ENCODE data around the gene TMEM132D.

DNA sequence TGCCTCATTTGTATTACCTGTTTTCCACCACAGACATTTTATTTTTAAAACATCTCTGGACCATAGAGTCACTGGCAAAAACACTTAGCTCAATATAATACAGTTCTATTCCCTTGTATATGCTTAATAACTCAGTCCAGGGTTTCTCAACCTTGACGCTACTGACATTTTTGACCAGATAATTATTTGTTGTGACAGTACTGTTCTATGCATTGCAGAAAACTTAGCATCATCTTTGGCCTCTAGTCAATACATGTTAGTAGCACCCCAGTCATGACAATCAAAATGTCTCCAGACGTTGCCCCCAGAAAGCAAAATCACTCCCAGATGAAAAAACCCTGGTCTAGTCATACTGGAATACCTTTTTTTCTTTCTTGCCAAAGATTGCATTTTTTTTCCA lies 174.7 kb downstream of the TMEM132D start:
- TF ChIP-seq CTCF (conservative IDR thresholded peaks at IDR 0.05; ENCODE audit: low read depth, low read length) (no peak), POLR2A (IDR thresholded peaks at IDR 0.05; ENCODE audit: low read depth, low read length) (no peak), SMC3 (IDR thresholded peaks at IDR 0.05; ENCODE audit: low read depth, low read length) (no peak), RAD21 (IDR thresholded peaks at IDR 0.05; ENCODE audit: low read length) (no peak), CEBPB (IDR thresholded peaks at IDR 0.05; ENCODE audit: low read depth, low read length) (no peak), MAZ (IDR thresholded peaks at IDR 0.05; ENCODE audit: borderline replicate concordance, low read depth, low read length) (no peak)
